Hematopoietic multipotent progenitor cell treated with erythropoietin and hydrocortisone succinate and interleukin-3 and kit ligand, for 8 days (in vitro differentiated cells): ENCODE measurements around the gene CRYL1.
A peak's percentile ranks its signal among the peaks of the same experiment; 100 is the strongest.

Source experiments
- DNase-seq: peaks from one replicate; pipeline ENCODE4 v3.0.0-alpha.2; 2015

Gene CRYL1

DNA sequence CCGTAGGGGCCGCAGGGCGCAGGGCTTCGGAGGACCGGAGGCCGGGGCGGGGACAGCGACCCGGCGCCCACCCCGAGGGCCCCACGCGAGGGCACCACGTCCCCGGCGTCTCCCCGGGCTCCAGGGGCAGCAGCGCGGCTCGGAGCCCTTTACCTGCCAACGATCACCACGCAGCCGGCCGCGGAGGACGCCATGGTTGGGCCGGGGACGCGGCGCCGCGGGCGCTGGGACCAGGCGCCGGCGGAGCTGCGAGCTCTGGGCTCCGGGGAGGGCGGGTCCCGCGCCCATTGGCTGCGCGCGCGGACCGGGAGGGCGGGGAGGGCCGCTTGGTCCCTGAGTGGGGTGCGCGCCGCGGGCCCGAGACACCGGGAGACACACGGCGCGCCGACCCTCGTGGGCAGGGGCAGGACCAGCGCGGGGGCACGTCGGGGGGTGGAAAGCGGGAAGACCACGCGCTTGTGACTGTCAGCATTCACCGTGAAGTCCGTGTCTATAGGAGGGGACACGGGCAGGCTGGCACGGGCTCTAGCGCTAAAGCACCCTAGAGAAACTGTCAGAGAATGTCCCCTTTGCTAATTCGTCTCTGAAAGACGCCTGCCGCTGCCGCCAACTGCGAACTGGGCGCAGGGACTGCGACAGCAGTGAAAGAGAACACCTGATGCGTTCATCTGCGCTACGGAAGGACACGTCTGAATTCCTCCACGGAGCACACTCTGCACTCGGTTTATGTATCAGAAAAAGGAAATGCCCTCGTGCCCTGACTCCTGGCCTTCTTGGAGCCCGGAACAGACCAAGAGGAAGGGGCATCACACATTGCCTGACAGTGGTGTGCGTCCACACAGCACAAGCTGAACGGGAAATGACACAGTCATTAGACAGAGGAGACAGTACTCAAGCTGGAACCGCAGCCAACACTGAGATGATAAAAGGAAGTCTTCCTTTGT is at the start of gene CRYL1:
Gene CRYL1 (minus strand): TSS at position 257 of the 944 bp plus-strand sequence. CDS start 63 bp downstream, at position 194.
- DNase-seq, result peak; percentile 62

DNA sequence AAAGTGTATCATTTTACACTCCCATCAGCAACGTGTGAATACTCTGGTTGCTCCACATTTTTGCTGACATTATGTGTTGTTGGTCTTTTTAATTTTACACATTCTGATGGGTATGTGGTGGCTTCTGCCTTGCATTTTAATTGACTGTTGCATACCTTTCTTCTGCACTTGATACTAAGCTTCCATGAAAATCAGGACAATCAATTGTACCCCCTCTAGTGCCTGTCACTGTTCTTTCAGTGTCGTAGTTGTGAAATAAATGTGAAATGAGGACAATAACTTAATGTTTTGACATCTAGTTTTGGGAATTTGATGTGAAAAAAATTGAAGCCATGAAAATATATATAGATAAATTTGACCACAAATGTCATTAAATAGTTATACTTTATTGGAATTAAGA is 48.0 kb upstream of the CRYL1 start:
- no peak for DNase-seq

DNA sequence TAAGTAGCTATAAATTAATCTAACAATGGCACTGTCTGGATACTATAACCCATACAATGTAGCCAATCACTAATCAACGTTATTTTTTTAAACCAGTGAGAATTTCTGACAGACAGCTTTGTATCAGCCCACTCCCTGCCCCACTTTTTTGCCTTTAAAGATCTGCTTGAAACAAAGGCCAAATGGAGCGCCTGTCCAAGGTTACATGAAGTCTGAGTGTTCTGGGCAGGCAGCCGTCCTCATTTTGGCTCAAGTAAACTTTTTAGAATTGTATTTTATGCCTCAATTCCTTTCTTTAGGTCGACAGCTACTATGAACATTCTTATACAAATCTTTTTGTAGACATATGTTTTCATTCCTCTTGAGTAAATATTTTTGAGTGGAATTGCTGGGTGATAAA is 47.5 kb upstream of the CRYL1 start:
- DNase-seq, result no peak

DNA sequence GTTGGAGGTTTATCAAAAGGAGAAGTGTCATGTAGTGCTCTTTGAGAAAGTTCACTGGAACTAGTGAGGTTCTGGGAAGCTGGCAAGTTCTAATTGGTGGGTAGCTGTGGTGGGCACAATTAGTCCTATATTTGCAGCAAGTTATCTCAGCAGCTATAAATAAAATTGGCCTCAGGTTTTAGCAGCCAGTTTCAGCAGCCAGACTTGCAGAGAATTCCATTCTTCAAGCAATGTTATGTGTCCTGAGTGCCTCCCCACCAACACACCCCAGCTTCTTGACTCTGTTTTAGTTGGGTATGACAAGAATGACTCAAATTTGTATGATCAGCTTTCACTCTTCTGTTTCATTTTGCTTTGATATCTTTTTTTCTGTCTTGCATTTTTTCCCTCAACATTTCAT is 46.0 kb upstream of the CRYL1 start:
- DNase-seq, result no peak

GRCh38 chr13:20570517-20570916 is 44.9 kb upstream of the CRYL1 start:
- DNase-seq, result no peak

GRCh38 chr13:20567881-20568528 is 42.3 kb upstream of the CRYL1 start:
- no peak for DNase-seq

DNA sequence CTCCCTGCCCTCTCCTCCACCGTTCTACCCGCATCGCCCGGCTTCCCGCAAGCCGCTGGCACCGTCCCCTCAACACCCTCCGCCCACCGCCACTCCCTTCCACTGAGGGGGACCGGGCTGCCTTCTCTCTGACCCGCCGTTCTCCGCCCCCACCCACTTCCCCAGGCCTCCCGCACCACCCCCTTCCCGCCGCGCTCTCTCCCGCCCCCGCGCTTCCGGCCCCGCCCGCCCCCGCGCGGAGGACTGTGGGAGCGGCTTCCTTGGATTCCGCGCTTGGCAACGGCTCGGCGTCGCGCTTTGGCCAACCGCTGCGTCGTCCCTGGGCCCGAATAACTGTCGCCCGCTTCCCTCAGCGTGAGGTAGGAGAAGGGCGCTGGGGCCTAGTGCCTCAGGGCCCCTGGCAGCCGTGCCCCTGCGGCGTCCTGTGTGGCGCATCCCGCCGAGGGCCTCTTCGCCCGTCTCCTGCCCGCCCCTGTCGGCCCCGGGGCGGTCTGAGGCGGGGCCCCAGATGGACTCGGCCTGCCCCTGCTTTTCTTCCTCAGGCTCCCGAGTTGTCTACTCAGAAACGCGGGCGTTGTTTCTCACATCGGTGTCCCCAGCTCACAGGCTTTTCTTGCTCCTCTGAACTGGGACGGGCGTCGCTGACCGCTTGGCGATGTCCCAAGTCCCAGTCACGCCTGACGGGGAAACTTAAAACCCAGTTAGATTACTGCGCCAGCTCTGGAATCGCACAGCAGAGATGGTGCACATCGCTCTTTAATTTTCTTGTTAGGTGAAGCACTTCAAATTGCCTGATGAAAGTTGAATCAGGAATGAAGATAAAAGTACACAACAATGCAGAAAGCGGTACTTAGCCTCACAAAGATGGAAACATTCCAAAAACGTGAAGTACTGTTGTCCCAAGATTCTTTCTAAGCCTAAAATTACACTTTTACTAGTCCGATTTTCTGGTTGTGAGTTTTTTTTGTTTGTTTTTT is 41.5 kb upstream of the CRYL1 start, which contains the start of gene IFT88:
Gene IFT88 (plus strand): TSS at position 260 of the 977 bp plus-strand sequence. CDS start 7,229 bp downstream, outside the sequence.
- peak; percentile 91 for DNase-seq

DNA sequence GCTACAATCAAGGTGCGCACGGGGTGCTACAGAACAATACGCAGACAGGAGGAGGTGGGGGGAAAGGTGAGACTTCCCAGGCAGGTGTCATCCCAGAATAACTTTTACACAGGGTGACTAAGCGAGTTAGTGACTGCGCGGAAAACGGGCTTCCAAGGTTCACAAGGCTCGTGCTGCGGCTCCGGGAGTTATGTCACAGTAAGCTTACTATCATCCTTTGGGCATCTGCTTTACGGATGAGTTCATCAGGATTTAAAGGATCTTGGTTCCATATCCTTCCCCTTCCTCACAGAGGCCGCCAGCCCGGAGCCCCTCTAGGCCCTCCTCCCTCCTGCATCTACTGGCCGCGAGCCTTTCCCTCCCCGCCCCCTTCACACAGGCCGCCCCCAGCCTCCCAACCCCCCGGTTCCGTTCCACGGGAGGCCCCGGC is 40.8 kb upstream of the CRYL1 start:
- DNase-seq, result peak; percentile 66

- DNase-seq, result no peak
Measured at GRCh38 chr13:20565115-20565736, 39.6 kb upstream of the CRYL1 start.

- no peak for DNase-seq
Measured at GRCh38 chr13:20561741-20562140, 36.1 kb upstream of the CRYL1 start.

- no peak for DNase-seq
Measured at GRCh38 chr13:20559659-20560356, 34.2 kb upstream of the CRYL1 start.

DNA sequence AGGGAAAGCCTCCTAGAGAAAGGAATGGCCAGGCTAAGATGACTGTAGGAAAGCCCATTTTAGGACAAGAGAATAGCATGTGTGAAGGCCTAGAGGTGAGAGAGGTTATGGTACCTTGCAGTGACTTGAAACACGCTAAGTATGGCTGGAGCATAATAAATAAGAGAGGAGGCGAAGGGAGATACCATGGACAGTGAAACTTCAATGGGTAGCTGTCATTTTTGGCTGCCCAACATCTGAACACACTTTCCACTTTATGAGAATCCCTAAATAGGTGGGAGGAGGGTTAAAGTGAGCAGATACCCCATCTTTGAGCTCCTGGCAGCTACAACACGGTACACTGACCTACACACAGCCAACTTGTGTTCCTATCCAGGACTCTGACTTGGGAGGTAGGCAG is 33.3 kb upstream of the CRYL1 start:
- no peak for DNase-seq

DNA sequence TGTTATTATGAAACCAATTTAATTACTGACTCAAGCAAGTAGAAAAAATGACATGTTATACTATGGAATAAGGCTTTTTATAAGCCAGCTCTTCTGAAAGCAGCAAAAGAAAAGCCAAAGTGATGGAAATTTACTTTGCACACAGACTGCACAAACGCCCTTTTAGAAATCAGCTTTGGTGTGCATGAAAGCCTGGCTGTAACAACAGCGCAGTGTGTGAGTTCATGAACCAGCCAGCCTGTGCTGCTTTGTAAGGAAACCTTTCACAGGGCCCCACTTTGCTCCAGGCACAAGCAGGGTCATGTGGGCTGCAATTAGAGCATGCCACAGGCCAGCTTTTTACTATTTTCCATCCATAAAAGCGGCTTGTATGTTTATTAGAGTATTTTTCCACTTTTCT is 27.7 kb upstream of the CRYL1 start:
- DNase-seq, result no peak

DNA sequence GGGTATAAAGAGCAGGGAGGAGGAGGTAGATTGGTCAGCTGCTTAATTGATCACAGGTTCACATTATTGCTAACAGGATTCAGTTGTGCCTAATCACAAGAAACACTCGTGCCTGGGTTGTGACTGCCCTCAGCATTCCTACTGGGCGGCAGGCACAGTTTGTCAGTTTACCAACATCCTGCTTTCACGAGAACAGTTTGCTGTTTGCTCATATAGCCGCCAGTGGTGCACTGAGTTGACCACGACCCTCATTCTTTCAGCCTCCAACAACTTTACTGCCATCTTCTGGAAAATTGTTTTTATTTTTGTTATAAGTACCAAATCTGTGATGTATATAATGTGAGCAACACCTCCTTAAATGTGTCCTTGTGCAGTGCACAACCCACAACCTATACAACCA is 25.1 kb upstream of the CRYL1 start:
- DNase-seq, result no peak

GRCh38 chr13:20547479-20547908 is 21.8 kb upstream of the CRYL1 start:
- DNase-seq, result no peak

DNA sequence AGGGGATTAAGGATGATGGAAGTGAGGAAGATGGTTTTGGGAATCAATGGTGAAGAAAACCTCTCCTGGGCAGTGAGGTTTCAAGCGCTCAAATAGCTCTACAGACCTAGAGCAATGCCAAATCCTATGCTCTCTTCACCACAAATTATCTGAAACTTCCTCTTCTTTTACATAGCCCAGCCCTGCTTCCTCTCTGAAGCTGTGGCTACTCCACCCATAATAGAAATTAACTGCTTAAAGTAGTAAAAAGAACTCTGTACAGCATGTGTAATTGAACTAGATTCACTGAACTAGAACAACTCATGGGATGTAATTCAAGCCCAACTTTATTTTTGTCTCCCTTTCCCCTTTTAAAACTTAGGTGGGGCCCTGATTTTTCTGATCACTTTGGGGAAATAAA is 20.9 kb upstream of the CRYL1 start:
- peak; percentile 24 for DNase-seq

- no peak for DNase-seq
Measured at GRCh38 chr13:20544201-20544923, 18.7 kb upstream of the CRYL1 start.

DNA sequence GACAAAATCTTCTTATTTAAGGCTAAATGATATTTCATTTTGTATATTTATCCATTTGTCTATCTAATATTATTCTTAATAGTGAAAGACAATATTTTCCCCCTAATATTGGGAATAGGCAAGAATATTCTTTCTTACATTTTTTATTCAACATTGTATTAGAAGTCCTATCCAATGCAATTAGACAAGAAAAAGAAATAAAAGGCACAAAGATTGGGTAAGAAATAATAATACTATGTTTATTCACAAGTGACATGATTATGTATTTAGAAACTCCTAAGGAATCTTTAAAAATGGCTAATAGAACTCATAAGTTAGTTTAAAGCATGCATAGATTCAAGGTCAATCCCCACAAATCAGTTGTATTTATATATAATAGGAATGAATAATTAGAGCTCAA is 11.3 kb upstream of the CRYL1 start:
- no peak for DNase-seq

GRCh38 chr13:20534038-20534608 is 8.5 kb upstream of the CRYL1 start:
- DNase-seq, result no peak

DNA sequence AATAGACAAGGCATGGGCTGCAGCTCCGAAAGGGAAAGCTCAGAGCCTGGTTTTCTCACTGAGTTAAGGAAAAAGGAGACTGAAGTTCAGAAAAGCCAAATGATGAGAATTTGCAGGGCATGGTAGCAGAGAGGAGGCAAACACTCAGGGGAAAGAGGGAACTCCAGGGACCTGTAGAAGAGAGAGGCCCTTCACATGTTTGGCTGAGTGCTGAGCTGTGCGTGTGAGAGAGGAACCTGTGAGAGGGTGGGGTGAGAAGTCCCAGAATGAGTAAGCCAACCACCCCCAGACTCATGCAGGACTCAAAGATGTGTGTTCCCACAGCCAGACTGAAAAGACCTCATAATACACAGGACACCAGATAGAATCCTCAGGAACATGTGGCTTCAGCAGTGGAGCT is 2.8 kb upstream of the CRYL1 start:
- DNase-seq, result no peak

- DNase-seq, result no peak
Measured at GRCh38 chr13:20526664-20527063, 1.0 kb upstream of the CRYL1 start.
